Cardiac muscle cell (in vitro differentiated cells and primary cell): Measurements from ENCODE around the gene ZNF556. TPM values are rescaled to one million over a fixed set of nuclear protein-coding genes. Genes with fewer than 3 reads are reported as not detected.

Source experiments
- DNase-seq, 2 donors: peaks; one replicate each; pipeline versions ENCODE4 v3.0.0 to v3.0.0-alpha.2; 2010 to 2017; ENCODE audit warnings: low read depth in 1 of 2, low spot score in 1 of 2
- H3K27ac ChIP-seq: fragments of 200-600 bp; sonication (generic); 2 replicates; pipeline ENCODE4 v1.5.1; 2016
- H3K27me3 ChIP-seq: fragments of 200-600 bp; sonication (generic); 2 replicates; pipeline ENCODE4 v1.6.0; 2016; ENCODE audit warnings: control low read depth
- H3K36me3 ChIP-seq: fragments of 200-600 bp; sonication (generic); 2 replicates; pipeline ENCODE4 v1.5.1; 2016; ENCODE audit warnings: control low read depth
- H3K4me1 ChIP-seq: fragments of 200-600 bp; sonication (generic); 2 replicates; pipeline ENCODE4 v1.8.1; 2017; ENCODE audit warnings: low read depth, mild to moderate bottlenecking, mixed run types
- H3K4me3 ChIP-seq: fragments of 200-600 bp; sonication (generic); 2 replicates; pipeline ENCODE4 v1.5.1; 2016; ENCODE audit warnings: mild to moderate bottlenecking
- H3K9me3 ChIP-seq: fragments of 200-600 bp; sonication (generic); 2 replicates; pipeline ENCODE4 v1.5.1; 2017; ENCODE audit warnings: low read depth, mild to moderate bottlenecking, control low read depth
- CTCF ChIP-seq: IDR thresholded peaks from 2 replicates; pipeline ENCODE4 v1.5.1; 2012; ENCODE audit warnings: low read depth, mild to moderate bottlenecking, low read length
- polyA plus RNA-seq: library from polyadenylated mRNA; unstranded; fragments of >200 nt; fragmentation: Nextera tagmentation; extraction: Ambion mirVana; gene quantifications from 2 replicates; pipeline ENCODE4 v1.2.1, GENCODE V29; 2016
- total RNA-seq: library from RNA; depleted of rRNA; stranded (reverse); fragments of >200 nt; gene quantifications from 2 replicates; pipeline ENCODE4 v1.2.3, GENCODE V29; 2016

Gene ZNF556
- 0.04 and 0.21 TPM in 2 replicates for total RNA-seq
- 0.09 TPM in 1 of 2 replicates, not detected in the other for polyA plus RNA-seq

GRCh38 chr19:2867025-2867991 lies at the start of gene ZNF556:
ZNF556 (plus strand) TSS chr19:2867335; CDS start chr19:2867422, 87 bp downstream.
- no peaks in the 10 kb centered on the region for H3K9me3 ChIP-seq
- no peaks in the 10 kb centered on the region for H3K4me1 ChIP-seq
- no peak for DNase-seq
- H3K27me3 ChIP-seq: no peaks in the 10 kb centered on the region
- H3K4me3 ChIP-seq: no peak within 1 kb of the TSS
- no peak for TF ChIP-seq CTCF
- no peak within 1 kb of the TSS for H3K27ac ChIP-seq
- H3K36me3 ChIP-seq: no peaks in the 10 kb centered on the region

DNA sequence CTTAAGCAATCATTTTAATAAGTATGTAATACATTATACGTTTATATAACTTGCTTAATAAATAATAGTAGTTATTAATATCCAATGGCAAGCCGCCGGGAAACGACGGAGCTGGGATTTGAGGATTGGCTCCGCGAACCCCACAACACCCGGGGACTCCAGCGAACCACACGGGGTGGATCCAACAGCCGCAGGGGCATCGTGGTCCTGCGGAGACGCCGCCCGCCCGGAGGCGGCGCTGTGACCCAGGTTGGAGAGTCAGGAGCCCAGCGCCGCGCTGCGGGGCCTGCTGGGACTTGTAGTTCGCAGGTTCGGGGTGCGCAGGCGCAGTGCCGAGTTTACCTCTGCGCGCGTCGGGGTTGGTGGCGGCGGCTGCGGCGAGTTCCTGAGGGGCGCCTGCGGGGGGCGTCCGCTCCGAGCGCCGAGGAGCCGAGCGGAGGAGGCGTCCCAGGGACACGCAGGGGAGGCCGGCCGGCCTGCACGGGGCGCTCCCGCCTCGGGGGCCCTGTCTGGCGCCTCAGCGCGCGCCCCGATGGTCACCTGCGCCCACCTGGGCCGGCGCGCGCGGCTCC lies 47.5 kb upstream of the ZNF556 start, which contains the start of gene ZNF554:
Gene ZNF554, plus strand, starts transcription at position 329 of the 572 bp plus-strand sequence. Its CDS starts 204 bp downstream, at position 533.
- Histone ChIP-seq H3K36me3 (peaks cover under 1% of the 10 kb centered on the region), H3K4me3 (peak within 1 kb of the TSS; percentile 78), H3K9me3 (no peaks in the 10 kb centered on the region), H3K4me1 (no peaks in the 10 kb centered on the region), H3K27me3 (no peaks in the 10 kb centered on the region), H3K27ac (peak within 1 kb of the TSS; percentile 83)
- peak; percentile 97 to 99 for DNase-seq
- TF ChIP-seq CTCF: peak; percentile 96

DNA sequence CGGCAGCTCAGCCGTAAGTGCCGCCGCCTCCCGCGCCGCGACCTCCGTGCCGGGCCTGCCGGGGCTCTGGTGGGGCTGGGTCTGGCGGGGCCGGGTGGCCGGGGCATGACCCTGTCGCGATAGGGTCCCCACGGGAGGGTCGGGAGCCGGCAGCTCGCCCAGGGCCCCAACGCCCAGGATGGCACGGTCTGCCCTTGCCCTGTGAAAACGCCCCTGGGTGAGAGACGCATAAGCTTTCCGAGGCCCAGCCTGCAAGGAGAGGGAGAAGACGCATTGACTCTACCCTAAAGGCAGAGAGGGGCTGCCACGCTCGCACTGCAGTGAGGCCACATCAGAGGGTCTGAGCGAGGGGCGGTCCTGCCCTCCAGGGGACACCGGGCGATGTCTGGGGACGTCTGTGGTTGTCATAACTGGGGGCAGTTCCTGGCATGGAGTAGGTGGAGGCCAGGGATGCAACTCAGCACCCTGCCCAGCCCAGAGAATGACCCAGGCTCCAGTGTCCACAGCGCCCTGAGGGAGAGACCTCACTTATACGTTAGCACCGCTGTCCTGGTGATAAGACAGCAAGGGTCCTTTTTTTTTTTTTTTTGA lies 46.9 kb upstream of the ZNF556 start:
- Histone ChIP-seq H3K4me3 (peak overlapping the region; percentile 78), H3K9me3 (no peaks in the 10 kb centered on the region), H3K27ac (peak overlapping the region; percentile 83), H3K36me3 (no peaks in the 10 kb centered on the region), H3K27me3 (no peaks in the 10 kb centered on the region), H3K4me1 (no peaks in the 10 kb centered on the region)
- DNase-seq: peak in 1 of 2 donors; percentile 52
- TF ChIP-seq CTCF: no peak

- no peak for TF ChIP-seq CTCF
- H3K4me3 ChIP-seq: no peak overlapping the region
- no peaks in the 10 kb centered on the region for H3K27me3 ChIP-seq
- H3K9me3 ChIP-seq: no peaks in the 10 kb centered on the region
- DNase-seq: no peak
- no peaks in the 10 kb centered on the region for H3K4me1 ChIP-seq
- H3K27ac ChIP-seq: no peak overlapping the region
- peaks cover 4% of the 10 kb centered on the region for H3K36me3 ChIP-seq
Measured at GRCh38 chr19:2822846-2823245, 44.3 kb upstream of the ZNF556 start.

- TF ChIP-seq CTCF: no peak
- H3K4me3 ChIP-seq: no peak overlapping the region
- no peaks in the 10 kb centered on the region for H3K27me3 ChIP-seq
- H3K27ac ChIP-seq: no peak overlapping the region
- H3K4me1 ChIP-seq: no peaks in the 10 kb centered on the region
- H3K36me3 ChIP-seq: peaks cover 4% of the 10 kb centered on the region
- no peak for DNase-seq
- H3K9me3 ChIP-seq: no peaks in the 10 kb centered on the region
Measured at GRCh38 chr19:2823646-2824045, 43.5 kb upstream of the ZNF556 start.
